HCT116 (cell line): ENCODE results near the gene ZNF91.

Source experiments
- CBX3 ChIP-seq: IDR thresholded peaks from 2 replicates; pipeline ENCODE4 v1.6.1; 2012; ENCODE audit warnings: low read depth
- CTCF ChIP-seq, 3 experiments: fragments of 200-600 bp in 1 of 3; sonication (generic) in 1 of 3; IDR thresholded peaks in 2 of 3; conservative IDR thresholded peaks in 1 of 3; 2 replicates each; pipeline ENCODE4 v1.5.1; 2012 to 2017; ENCODE audit warnings: low read depth in 2 of 3, low read length in 2 of 3, antibody characterized with exemption in 1 of 3, borderline replicate concordance in 1 of 3, control low read depth in 1 of 3, mild to moderate bottlenecking in 1 of 3, mixed read lengths in 1 of 3, mixed run types in 1 of 3, moderate library complexity in 1 of 3; ENCODE audit not compliant: insufficient read depth in 1 of 3
- RAD21 ChIP-seq: IDR thresholded peaks from 2 replicates; pipeline ENCODE4 v1.6.1; 2012; ENCODE audit warnings: low read depth, mild to moderate bottlenecking
- REST ChIP-seq: IDR thresholded peaks from 2 replicates; pipeline ENCODE4 v1.6.1; 2012; ENCODE audit warnings: low read depth
- YY1 ChIP-seq: IDR thresholded peaks from 2 replicates; pipeline ENCODE4 v1.6.1; 2011; ENCODE audit warnings: low read length, low read depth, moderate library complexity, mild to moderate bottlenecking; ENCODE audit not compliant: insufficient replicate concordance; ENCODE audit errors: extremely low read depth
- ZNF274 ChIP-seq: fragments of 200-500 bp; sonication (Bioruptor generic); IDR thresholded peaks from 2 replicates; pipeline ENCODE4 v1.6.1; 2014; ENCODE audit warnings: mild to moderate bottlenecking, low read depth, low read length, inconsistent platforms

- TF ChIP-seq RAD21, result no peak
- no peak for TF ChIP-seq REST
- no peak for TF ChIP-seq ZNF274
- TF ChIP-seq CTCF (IDR thresholded peaks at IDR 0.05 in 2 of 3, conservative IDR thresholded peaks at IDR 0.05 in 1 of 3; ENCODE audit: borderline replicate concordance in 1 of 3, insufficient read depth in 1 of 3, low read depth in 2 of 3, low read length in 2 of 3), result no peak
- TF ChIP-seq YY1, result no peak
- no peak for TF ChIP-seq CBX3
Observed at GRCh38 chr19:23399443-23399842, 4.2 kb upstream of the ZNF91 start.
